ENCODE measurements around the gene INO80B.
"Not testable (repeated sequence)": the region's sequence is repeated elsewhere in the genome, so short reads cannot be mapped to it uniquely, and the experiment has no call there.

INO80B gene

DNA sequence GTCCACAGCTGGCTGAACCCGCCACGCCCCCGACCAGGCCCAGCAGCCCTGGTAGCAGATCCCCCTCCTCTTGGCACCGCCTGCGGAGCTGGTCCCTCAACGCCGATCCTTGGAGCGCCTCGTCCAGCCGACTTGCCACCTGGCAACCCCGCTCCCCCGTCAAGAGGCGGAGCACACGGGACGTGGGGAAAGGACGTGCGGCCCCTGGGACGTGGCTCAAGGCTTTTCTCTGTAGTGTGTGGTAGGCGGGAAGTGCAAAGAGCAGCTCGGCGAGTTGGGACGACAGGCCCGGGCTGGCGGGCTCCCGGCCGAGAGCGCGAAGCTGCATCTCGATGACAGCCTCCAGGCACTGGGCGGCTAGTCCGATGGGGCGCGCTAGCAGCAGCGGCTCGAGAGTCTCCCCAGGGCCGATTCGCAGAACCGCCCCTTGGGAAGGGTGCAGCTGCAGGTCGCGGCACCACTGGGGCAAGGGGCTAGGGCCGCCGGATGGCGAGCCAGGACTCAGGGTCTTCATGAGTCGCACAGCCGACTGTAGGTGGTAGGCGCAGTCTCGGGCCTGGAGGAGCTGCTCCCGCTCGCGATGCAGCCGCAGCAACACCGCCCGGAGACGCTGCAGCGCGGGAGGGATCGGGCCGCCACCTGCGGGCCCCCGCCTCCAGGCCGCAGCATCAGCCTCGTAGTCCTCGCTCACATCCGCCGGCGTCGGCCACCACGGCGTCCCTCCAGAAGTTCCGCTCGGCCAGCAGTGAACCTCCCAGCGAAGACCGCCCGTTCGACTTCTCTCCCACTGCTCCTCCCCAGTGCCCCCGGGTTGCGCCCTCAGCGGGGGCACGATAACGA lies 27.3 kb downstream of the INO80B start:
- no peak for DNase-seq (ENCODE audit: low read depth)

DNA sequence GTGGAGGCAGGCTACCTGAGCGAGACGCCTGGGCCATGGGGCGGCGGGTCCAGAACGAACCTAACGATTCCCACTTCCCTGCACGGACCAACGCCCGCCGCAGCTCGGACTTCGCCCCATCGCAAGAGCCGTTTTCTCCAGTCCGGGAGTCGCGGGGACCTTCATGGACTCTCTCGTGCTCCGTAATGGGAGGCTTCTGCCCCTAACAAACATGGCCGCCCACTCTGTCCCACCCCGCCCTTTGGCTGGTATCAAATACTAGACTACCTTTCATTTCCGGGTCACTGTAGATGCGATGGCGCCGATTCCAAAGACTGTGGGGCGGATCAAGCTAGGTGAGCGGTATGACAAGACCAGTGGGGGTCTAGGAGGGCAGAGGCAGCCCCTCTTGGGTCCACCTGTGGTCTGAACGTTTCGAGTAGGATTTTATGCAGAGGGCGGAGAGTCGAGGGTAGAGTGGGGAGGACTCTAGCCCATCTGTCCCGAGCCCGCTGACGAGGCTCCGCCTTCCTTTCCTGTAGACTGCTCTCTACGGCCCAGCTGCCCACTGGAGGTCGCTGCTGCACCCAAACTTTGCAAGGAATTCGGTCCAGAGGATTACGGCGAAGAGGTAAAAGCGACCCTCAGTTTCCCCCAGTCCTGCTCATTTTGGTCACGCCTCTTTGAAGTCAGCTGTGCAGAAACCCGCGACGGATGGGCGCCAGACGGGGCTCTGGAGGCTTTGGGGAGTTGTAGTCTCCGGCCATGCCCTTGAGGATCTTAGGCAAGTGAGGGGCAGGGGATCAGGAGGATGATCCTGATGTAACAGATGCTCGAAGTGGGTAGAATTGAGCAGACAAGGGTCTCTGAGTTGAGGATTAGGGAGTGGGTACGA lies 28.2 kb downstream of the INO80B start, which contains the start of the genes CCDC142 and TTC31:
CCDC142 (minus strand) TSS at position 198 of the 874 bp plus-strand sequence; CDS start at position 37, 161 bp downstream.
TTC31 (plus strand) TSS at position 281 of the 874 bp plus-strand sequence; CDS start at position 296, 15 bp downstream.
- peak; percentile 94 for DNase-seq (ENCODE audit: low read depth)

DNA sequence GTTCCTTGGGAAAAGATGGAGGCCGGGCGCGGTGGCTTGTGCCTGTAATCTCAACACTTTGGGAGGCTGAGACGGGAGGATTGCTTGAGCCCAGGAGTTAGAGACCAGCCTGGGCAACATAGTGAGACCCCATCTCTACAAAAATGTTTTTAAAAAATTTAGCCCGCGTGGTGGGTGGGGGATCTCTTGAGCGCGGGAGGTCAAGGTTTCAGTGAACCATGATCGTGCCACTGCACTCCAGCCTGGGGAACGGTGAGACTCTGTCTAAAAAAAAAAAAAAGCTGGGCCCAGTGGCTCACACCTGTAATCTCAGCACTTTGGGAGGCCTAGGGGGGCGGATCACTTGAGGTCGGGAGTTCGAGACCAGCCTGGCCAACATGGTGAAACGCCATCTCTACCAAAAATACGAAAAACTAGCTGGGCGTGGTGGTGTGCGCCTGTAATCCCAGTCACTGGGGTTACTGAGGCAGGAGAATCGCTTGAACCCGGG lies 28.8 kb downstream of the INO80B start:
- not testable (repeated sequence) for DNase-seq (ENCODE audit: low read depth)

DNA sequence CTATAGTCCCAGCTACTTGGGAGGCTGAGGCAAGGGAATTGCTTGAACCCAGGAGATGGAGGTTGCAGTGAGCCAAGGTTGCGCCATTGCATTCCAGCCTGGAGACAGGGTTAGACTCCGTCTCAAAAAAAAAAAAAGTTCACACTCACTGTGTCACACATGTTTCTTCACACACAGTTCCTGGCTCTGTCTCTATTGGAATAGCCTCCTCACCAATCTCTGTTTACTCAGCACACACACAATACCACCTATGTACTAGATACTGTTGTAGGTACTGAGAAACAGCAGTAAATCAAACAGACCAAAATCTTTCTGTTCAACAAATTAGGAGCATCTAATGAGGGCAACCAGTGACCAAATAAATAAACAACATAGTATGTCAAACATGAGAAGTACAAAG lies 31.3 kb downstream of the INO80B start:
- no peak for DNase-seq (ENCODE audit: low read depth)

DNA sequence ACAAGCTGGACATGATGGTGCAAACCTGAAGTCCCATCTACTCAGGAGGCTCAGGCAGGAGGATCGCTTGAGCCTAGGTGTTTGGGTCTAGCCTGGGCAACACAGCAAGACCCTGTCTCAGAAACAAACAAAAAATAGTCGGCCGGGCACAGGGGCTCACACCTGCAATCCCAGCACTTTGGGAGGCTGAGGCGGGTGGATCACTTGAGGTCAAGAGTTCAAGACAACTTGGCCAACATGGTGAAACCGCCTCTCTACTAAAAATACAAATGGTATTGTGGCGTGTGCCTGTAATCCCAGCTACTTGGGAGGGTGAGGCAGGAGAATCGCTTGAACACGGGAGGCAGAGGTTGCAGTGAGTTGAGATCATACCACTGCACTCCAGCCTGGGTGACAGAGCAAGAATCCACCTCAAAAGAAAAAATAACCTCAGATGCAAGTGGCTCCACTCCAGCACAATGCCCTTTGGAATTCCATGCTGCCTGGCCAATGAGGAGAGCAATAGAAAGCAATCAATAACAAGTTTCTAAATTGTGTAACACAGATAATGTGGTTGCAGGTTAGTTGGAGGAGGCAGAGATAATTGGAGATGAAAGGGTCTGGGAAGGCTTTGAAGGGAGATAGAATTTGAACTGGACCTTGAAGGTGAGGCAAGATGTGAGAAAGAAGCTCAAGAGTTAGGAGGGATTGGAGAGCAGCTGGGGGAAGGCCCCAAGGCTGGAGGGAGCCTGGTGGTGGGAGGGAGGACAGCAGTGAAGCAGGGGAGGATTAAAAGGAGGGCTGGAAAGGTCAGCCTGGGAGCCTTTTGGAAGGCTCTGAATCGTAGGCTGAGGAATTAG lies 34.0 kb downstream of the INO80B start:
- DNase-seq (ENCODE audit: low read depth): no peak

DNA sequence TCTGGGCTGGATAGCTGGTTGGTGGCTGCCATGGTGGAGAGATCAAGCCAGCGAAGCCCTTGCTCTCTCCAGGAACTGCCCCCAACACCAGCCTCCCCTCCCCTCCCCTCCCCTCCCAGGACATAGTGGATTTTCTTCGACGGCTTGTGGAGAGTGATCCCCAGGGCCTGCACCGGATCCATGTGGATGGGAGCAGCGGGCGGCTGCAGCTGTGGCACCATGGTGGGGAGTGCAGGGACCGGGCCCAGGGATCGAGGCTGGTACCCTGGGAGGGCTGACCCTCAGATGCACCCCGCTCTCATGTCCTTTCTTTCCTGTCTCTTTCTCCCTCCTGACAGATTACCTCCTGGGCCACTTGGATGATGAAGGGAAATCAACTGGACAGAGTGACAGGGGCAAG lies 35.0 kb downstream of the INO80B start:
- no peak for DNase-seq (ENCODE audit: low read depth)

DNA sequence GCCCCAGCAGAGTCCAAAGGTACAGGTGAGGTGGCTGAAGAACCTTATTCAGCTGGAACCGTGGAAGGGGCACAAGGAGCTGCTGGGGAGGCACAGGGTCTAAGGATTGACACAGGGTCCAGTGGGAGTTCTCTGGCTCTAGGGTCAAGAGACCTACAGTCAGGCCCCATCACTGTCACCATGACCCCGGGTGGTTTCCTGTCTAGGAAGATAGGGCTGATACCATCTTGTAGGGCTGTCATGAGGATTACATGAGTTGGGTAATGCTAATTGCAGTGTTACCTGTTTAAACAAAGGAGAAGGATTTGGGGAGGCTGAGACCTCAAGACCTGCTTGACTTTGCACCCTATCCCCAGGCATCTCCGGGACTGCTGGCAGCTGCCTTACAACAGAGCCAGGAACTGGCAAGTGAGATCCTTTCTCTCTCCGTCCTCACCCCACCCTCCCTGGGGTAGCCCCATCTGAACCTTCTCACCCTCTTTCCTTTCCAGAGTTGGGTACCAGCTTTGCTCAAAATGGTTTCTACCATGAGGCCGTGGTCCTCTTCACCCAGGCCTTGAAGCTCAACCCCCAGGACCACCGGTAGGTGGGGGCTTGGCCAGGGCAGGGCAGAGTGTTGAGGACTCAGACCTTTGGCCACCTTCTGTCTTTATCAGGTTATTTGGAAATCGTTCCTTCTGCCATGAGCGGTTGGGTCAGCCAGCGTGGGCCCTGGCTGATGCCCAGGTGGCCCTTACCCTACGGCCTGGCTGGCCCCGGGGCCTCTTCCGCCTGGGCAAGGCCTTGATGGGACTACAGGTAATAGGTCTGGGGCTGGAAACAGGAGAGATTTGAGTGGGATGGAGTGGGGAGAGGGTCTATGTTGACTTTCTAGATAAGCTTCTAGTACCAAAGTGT lies 37.0 kb downstream of the INO80B start:
- no peak for DNase-seq (ENCODE audit: low read depth)

DNA sequence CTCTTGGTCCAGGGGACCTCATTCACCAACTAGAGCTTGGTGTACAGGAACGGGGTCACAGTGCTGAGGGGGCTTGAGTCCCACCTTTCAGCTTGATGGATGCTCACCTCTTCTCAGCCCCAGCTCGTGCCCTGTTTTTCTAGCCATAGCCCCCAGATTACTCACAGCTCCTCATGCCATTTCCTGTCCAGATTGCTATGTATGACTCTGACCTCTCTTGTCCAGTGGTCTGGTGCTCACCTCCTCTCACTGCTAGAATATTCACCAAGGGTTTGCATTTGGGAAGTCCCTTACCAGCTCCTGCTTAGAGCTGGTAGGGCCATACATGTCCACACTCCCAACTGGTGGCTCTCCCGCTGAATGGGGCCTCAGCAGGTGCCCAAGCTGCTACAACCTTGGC lies 38.7 kb downstream of the INO80B start:
- DNase-seq (ENCODE audit: low read depth): no peak

DNA sequence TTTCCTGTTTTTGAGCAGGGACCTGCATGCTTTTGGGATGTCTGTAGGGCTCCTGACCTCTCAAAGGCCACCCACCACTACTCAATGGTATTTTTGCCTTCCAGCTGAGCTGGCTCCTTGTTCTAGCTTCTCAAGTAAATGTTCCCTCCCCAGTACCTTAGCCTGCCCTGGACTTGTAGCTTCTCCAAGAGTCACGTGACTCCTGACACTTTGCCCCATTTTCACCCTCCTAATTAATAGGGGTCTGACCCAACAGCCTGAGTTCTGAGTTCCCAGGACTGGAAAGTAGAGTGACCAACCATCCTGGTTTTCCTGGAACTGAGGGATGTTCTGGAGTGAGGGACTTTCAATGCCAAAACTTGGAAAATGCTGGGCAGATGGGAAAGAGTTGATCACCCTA lies 40.6 kb downstream of the INO80B start:
- no peak for DNase-seq (ENCODE audit: low read depth)

DNA sequence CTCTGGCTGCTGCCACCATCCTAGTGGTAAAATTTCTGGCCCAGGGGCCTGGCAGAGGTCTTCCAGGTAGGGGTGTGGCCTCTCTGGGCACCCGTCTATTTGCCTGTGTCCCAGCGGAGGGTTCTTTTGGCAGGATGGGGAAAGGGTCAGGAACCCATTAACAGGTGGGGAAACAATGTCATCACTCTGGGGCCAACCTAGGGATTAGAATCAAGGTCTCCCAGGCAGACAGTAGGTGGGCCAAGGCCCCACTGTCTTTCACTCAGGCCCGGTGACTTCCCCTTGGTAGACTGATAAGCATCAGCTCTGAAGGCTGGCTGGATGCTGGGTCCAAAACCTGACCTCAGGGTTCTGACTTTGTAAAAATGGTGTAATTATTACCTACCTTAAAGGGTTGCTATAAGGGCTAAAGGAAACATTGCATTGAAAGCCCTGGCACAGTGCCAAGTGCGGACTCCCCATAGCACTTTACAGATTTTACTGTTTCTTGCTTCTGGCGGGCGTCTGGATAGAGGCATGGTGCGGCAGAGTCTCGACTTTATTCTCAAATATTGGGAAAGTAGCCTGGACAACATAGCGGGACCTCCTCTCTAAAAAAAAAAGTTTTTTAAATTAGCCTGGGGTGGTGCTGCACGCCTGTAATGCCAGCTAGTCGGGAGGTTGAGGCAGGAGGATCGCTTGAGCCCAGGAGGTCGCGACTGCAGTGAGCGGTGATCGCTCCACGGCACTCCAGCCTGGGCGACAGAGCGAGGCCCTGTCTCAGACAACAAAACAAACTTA lies 42.3 kb downstream of the INO80B start:
- DNase-seq (ENCODE audit: low read depth): no peak

DNA sequence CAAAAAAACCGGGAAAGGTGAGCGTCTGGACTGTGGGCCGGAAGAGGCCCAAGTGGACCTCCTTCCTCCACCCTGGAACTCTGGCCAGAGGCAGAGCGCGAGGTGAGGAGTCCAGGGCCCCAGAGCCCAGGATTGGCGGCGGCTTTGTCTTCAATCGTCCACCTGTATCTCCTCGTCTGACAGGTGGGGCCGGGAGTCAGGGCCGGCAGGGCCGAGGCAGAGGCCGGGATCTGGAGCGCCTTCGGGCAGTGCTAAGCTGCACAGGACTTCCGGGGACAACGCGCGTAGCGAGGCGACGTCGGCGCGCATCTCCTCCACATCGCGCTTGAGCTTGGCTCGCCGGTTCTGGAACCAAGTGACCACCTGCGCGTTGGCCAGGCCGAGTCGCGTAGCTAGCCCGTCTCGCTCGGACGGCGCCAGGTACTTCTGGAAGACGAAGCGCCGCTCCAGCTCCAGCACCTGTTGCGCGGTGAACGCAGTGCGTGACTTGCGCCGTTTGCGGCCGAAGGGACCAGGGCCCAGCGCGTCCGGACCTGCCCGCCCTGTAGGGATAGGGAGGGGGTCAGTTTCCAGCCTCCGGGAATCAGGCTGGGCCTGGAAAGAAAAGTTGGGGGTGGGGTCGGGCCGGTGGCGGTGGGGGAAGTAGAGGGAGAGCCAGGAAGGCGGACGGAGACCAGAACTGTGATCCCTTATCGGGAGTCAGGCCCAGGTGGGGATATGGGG lies 43.1 kb downstream of the INO80B start:
- no peak for DNase-seq (ENCODE audit: low read depth)

DNA sequence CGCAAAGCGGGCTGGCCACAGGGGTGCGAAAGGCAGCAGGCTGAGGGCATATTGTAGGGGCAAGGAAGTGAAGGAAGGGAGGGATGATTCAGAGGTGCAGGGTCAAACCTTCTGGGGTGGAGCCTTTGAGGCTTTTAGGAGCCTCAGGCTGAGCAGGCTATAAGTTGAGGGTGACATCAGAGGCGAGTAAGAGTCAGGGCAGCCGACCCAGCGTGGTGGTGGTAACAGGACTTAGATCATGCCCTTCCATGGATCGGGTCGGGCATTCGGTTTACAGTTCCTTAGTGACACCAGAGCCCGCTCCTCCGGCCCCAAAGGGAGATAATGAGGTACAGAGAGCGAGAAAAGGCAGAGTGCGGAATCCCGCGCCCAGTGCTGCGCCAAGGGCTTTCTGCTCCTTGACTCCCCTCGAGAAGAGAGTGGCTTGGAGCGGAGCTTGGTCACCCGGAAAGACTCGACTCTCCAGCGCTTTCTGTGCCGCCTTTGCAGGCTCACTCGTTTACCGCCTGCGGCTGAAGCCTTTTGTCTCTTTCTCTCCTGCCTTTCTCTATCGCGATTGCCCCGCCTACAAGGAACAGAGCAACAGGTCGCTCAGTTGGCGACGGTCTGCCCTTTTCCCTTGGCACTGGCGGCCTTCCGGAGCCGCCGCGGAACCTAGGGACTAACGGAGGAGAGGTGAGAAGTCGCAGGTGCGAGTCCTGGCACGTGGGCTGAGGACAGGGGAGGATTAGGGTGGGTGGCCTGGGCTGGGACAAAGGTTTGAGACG lies 43.8 kb downstream of the INO80B start:
- DNase-seq (ENCODE audit: low read depth): no peak

DNA sequence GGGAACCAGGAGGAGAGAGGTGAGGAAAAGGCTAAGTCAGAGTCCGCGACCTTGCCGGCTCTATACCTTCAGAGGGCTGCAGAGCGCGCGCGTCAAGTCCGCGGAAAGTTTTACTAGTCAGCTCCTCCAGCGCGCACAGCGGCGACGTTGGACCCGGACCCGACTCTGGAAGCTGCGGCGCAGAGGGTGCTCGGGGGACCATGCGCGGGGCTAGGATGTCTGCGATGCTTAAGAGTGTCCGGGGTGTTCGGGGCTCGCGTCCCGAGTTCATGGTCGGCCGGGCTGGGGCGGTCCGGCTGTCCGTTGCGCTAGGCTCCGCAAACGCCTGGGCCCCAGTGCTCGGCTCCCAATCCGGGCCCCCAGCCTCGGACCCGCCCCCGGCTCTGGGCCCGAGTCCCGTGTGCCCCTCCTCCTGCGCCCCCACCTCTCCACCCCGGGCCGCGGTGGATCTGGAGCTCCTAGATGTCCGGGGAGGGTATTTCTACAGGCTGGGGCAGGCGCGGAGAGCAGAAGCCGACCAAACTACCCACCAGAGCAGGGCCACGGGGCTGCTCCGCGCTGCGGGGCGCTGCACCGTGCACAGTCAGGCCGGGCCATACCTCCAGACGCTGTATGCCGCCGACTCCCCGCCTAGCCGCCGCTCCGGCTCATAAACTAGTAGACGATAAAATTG lies 44.5 kb downstream of the INO80B start, which contains the start of gene LBX2:
LBX2 (minus strand) TSS at position 337 of the 673 bp plus-strand sequence; CDS start at position 271, 66 bp downstream.
- no peak for DNase-seq (ENCODE audit: low read depth)

DNA sequence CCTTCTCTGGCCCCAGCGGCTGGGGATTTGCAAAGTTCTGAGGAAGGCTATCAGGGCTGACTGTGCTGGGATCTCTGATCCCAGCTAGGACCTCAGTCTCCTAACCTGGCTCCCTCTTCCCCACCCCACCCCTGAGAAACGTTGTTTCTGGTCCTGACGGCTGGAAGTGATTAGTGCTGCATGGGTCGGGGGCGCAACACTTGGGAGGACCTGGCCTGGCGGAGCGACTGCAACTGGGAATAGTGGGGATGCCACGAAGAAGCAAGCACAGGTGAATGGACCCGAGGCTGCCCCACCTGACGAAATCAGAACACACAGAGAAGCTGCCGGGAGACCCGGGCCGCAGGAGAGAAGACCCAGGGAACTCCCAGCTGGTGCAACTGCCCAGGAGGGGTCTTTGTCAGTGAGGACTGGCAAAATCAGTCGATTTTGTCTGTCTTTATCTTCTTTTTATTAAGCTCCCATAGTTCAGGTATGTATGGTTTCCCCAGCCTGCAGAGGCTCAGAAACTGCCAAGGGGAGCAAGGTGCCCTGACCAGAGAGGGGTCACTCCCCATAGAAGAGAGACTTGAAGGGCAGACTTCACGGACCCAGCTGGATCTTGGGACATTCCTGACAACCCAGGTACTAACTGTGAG lies 45.2 kb downstream of the INO80B start:
- DNase-seq (ENCODE audit: low read depth): no peak

DNA sequence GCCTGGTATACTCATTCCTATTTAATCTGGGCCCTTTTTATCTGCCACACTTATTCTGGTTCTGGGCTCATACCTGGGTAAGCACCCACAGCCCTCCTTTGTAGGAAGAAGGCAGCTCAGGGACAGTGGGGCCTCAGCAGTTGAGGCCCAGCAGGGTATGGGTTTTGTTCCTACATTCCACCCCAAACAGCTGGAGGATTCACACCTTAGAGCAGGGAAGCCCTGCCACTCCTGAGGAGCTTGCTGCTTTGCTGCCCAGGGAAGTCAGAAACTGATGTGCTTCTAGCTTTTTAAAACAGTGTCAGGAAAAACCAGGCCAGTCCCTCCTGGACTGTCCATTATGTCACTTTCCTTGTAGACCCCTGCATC lies 45.7 kb downstream of the INO80B start:
- DNase-seq (ENCODE audit: low read depth): no peak

DNA sequence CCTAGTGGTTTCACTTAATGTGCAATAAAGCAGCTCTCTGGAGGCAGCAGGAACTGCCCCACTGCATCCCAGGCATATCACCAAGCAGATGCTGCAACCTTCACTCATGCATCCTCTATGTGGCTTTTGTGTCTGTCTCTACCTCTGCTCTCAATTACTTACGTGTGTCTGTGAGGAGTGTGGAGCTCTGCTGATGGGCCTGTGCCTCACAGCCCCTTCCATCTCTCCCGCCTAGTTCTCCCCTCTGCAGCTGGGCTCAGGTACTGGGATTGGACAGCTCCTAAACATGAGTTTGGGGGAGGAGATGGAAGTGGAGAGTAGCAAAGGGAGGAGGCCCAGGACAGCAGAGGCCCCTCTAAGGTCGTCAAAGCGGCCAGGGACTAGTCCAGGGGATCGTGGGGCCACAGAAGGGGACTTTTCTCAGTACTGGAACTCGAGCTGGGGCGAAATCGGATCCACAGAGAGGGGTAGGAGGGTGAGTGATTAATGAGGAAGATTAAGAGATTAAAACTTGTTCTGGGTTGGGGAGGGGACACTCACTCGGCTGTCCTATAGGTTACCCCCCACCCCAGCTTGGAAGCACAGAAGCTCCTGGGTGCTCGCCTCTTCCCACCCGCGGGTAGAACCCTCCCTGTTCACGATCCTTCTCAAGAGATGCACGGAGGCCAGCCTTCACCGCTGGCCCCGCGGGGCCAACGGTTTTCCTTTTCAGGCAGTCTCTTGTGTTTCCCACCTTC lies 46.6 kb downstream of the INO80B start:
- no peak for DNase-seq (ENCODE audit: low read depth)
